Mesothelial cell of epicardium (in vitro differentiated cells): ENCODE data around the gene MLPH. TPM values are rescaled to one million over a fixed set of nuclear protein-coding genes. Genes with fewer than 3 reads are reported as not detected.

Source experiments
- DNase-seq, 2 experiments: peaks; one replicate each; pipeline ENCODE4 v3.0.0; 2021; ENCODE audit warnings: low spot score in 2 of 2; ENCODE audit not compliant: unreplicated experiment in 2 of 2
- H3K27ac Mint-ChIP-seq: 2 replicates; pipeline ENCODE4 v1.8.0; 2021; ENCODE audit warnings: mixed read lengths
- H3K27me3 Mint-ChIP-seq: 2 replicates; pipeline ENCODE4 v1.8.0; 2021; ENCODE audit warnings: low read depth, mixed read lengths
- H3K36me3 Mint-ChIP-seq: 2 replicates; pipeline ENCODE4 v1.8.0; 2021; ENCODE audit warnings: mixed read lengths
- H3K4me1 Mint-ChIP-seq: 2 replicates; pipeline ENCODE4 v1.8.0; 2021; ENCODE audit warnings: mixed read lengths
- H3K4me3 Mint-ChIP-seq: 2 replicates; pipeline ENCODE4 v1.8.0; 2021; ENCODE audit warnings: mild to moderate bottlenecking, moderate library complexity, mixed read lengths
- H3K9me3 Mint-ChIP-seq: 2 replicates; pipeline ENCODE4 v1.8.0; 2021; ENCODE audit warnings: mixed read lengths
- CTCF ChIP-seq: fragments of 200-600 bp; sonication (generic); IDR thresholded peaks from one replicate; pipeline ENCODE4 v1.5.0; 2021; ENCODE audit warnings: antibody characterized with exemption; ENCODE audit not compliant: unreplicated experiment
- total RNA-seq: library from RNA; stranded (reverse); gene quantifications from 3 replicates; pipeline ENCODE4 v1.2.1, GENCODE V29; 2021

Gene MLPH
- total RNA-seq, 1 donor from 2014 or later = 6.1 TPM

DNA sequence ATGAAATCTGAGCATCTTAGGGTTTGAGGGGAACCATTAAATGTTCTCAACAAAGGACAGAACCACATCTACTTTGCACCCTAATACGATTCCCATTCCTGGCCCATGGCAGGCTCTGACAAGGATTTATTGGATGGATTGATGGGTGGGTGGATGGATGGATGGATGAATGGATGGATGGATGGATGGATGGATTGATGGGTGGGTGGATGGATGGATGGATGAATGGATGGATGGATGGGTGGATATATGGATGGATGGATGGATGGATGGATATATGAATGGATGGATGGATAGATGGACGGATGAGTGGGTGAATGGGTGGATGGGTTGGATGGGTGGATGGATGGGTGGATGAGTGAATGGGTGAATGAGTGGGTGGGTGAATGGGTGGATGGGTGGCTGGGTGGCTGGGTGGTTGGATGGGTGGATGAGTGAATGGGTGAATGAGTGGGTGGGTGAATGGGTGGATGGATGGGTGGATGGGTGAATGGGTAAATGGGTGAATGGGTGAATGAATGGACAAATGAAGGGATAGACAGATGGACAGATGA, 29.6 kb upstream of the MLPH start:
- H3K36me3 Mint-ChIP-seq = no peaks in the 10 kb centered on the region

DNA sequence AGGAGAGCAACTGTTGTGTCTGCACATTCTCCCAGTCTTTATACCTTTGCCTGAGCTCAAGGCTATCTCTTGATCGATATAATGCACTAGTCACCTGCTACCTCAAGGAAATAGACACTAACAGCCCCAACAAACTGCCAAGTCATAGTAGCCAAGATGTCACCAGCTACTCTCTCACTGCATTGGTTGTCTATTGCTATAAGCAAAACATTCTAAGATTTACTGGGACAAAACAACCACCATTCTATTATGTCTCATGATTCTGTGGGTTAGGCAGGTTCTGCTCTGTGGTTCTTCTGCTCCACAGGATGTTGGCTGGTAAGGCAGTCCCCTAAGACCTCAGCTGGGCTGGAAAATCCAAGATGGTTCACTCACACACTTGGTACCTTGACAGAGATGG, 28.5 kb upstream of the MLPH start:
- H3K36me3 Mint-ChIP-seq = no peaks in the 10 kb centered on the region
- H3K4me3 Mint-ChIP-seq = no peak overlapping the region
- H3K9me3 Mint-ChIP-seq = peaks cover 13% of the 10 kb centered on the region
- H3K27me3 Mint-ChIP-seq = peaks cover 5% of the 10 kb centered on the region
- TF ChIP-seq CTCF = no peak
- peaks cover 1% of the 10 kb centered on the region for H3K4me1 Mint-ChIP-seq
- DNase-seq = no peak
- H3K27ac Mint-ChIP-seq = no peak overlapping the region

More for the DNA sequence above, 29.6 kb upstream of the MLPH start:
- TF ChIP-seq CTCF = no peak
- no peak for DNase-seq
- peaks cover 7% of the 10 kb centered on the region for H3K4me1 Mint-ChIP-seq
- H3K27me3 Mint-ChIP-seq = peaks cover 5% of the 10 kb centered on the region
- no peak overlapping the region for H3K4me3 Mint-ChIP-seq
- peaks cover 13% of the 10 kb centered on the region for H3K9me3 Mint-ChIP-seq
- no peak overlapping the region for H3K27ac Mint-ChIP-seq

GRCh38 chr2:237459226-237459625, 27.8 kb upstream of the MLPH start:
- H3K4me1 Mint-ChIP-seq = no peaks in the 10 kb centered on the region
- H3K27me3 Mint-ChIP-seq = peaks cover 5% of the 10 kb centered on the region
- TF ChIP-seq CTCF = no peak
- H3K9me3 Mint-ChIP-seq = peaks cover 12% of the 10 kb centered on the region
- no peaks in the 10 kb centered on the region for H3K36me3 Mint-ChIP-seq
- no peak for DNase-seq
- no peak overlapping the region for H3K27ac Mint-ChIP-seq
- no peak overlapping the region for H3K4me3 Mint-ChIP-seq

DNA sequence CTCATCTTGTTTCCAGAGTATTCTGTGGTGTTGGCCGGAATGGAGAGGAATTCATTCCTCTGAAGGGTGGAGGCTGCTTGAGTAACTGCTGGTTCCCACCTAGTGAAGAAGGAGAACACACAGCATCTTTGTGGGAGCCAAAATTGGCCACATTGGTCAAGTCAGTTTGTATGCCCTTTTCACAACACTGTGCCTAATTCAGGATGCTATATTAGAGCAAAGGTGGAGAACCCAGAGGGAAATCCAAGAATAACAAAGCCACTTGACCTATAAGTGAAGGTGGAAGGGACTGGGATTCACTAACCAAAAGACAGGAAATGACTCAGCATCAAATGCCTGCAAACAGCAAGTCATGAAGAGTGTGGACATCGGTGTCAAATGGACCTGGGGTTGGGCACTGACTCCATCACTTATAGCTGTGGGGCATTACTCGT, 27.3 kb upstream of the MLPH start:
- Mint-ChIP-seq H3K9me3 (peaks cover 9% of the 10 kb centered on the region), H3K27ac (no peak overlapping the region), H3K4me3 (no peak overlapping the region), H3K4me1 (no peaks in the 10 kb centered on the region), H3K27me3 (peaks cover 5% of the 10 kb centered on the region), H3K36me3 (no peaks in the 10 kb centered on the region)
- no peak for TF ChIP-seq CTCF
- no peak for DNase-seq

GRCh38 chr2:237464757-237465391, 22.2 kb upstream of the MLPH start:
- TF ChIP-seq CTCF = no peak
- H3K9me3 Mint-ChIP-seq = no peaks in the 10 kb centered on the region
- no peak overlapping the region for H3K4me3 Mint-ChIP-seq
- no peaks in the 10 kb centered on the region for H3K36me3 Mint-ChIP-seq
- H3K27me3 Mint-ChIP-seq = no peaks in the 10 kb centered on the region
- peaks cover 7% of the 10 kb centered on the region for H3K4me1 Mint-ChIP-seq
- no peak overlapping the region for H3K27ac Mint-ChIP-seq
- no peak for DNase-seq
